Measurements from ENCODE around the gene PHACTR1.

GRCh38 chr6:13215390-13215789, 498.8 kb downstream of the PHACTR1 start:
- TF ChIP-seq CTCF (IDR thresholded peaks at IDR 0.05) (no peak), POLR2A (IDR thresholded peaks at IDR 0.05) (no peak)
